ENCODE measurements around the gene CEP57L1.

GRCh38 chr6:109076377-109076776 lies 18.9 kb upstream of the CEP57L1 start:
- TF ChIP-seq CTCF (IDR thresholded peaks at IDR 0.05) (no peak), POLR2AphosphoS5 (IDR thresholded peaks at IDR 0.05; ENCODE audit: insufficient read depth in 1 of 2, low read depth in 1 of 2) (no peak)
